HG02885 (cell line): ENCODE measurements around the gene CBARP.

Source experiments
- ATAC-seq: cut with Tn5 transposase; IDR thresholded peaks from one replicate; pipeline ENCODE4 v1.9.1; 2021; ENCODE audit warnings: mild to moderate bottlenecking; ENCODE audit not compliant: unreplicated experiment, poor library complexity

Gene CBARP

GRCh38 chr19:1182068-1182467 is 55.7 kb downstream of the CBARP start:
- no peak for ATAC-seq

DNA sequence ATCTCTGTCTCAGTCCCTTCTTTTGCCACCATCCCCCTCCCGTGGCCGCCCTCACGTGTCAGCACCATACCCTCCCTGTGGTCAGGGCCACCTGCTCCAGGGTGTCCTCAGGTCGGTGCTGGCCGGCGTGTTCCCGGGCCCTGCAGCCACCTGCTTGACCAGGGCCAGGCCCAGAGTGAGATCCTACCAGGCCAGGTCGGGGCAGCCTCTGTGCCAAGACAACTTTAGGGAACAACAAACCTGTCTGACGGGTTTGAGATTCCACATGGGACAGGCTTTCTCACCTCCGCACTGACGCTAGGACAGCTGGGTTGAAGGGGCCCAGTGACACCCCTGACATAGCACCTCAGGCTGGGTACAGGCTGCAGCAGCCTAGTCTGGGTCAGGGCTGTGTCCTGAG is 56.2 kb downstream of the CBARP start:
- no peak for ATAC-seq
